HG03108 (cell line): ENCODE data around the gene TPST1.
"Not testable (repeated sequence)": the region's sequence is repeated elsewhere in the genome, so short reads cannot be mapped to it uniquely, and the experiment has no call there.

Experiments
- ATAC-seq: cut with Tn5 transposase; IDR thresholded peaks from one replicate; pipeline ENCODE4 v1.9.1; 2021; ENCODE audit warnings: moderate library complexity; ENCODE audit not compliant: unreplicated experiment

The TPST1 gene

GRCh38 chr7:66376264-66376945, 171.3 kb downstream of the TPST1 start:
- no peak for ATAC-seq

- ATAC-seq: no peak
Observed at GRCh38 chr7:66377045-66377444, 171.9 kb downstream of the TPST1 start.

DNA sequence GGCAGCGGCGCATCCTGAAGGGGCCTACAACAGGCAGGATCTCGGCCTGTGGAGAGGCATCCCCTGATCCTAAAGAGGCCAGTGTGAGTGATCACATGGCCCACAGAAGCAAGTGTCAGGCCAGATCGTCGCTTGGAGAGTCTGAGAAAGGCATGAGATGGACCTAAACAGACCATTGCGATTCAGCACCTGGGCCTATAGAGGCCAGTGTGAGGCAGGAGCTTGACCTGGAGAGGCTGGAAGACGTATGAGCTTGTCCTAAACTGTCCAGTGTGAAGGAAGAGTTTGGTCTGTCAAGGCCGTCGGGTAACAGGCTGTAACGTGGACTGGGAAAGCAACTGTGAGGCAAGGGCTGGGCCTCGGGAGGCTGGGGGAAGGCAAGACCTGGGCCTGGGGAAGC, 172.6 kb downstream of the TPST1 start:
- no peak for ATAC-seq

DNA sequence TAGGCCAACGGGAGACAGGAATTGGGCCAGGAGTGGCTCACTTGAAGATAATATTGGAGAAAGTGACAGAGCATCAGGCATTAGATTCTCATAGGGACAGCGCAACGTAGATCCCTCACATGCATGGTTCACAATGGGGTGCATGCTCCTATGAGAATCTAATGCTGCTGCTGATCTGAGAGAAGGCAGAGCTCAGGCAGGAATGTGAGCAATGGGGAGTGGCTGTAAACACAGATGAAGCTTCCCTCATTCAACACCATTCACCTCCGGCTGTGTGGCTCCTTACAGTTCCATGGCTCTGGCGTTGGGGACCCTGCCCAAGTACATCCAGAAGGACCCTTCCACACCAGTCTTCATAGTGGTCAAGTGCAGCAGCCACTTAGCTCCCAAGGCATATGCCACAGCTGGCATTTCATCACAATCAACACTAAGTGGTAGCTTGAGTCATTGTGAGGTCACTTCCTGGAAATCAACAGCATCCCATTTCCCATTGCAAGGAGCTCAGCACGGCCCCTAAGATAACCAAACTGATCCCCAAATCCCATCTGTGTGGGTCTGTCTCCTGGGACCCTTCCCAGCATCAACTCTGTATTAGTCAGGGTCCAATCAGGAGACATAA, 174.5 kb downstream of the TPST1 start:
- ATAC-seq: no peak

DNA sequence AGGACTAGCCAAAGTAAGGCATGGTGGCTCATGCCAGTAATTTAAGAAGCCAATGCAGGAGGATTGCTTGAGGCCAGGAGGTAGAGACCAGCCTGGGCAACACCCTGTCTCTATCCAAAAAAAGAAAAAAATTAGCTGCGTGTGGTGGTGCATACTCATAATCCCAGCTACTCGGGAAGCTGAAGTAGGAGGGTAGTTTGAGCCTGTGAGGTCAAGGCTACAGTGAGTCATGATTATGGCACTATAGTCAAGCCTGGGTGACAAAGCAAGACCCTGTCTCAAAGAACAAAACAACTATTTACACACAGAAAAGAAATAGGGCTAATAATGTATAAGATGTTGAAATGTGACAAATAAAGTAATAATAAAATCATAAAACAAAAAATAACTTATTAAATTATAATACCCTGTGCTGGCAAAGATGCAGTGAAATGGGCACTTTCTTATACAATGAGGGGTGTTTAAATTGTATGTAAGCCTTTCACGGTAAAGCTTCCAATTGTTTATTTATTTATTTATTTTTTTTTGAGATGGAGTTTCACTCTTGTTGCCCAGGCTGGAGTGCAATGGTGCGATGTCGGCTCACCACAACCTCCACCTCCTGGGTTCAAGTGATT, 175.2 kb downstream of the TPST1 start:
- no peak for ATAC-seq

GRCh38 chr7:66382182-66382923, 177.2 kb downstream of the TPST1 start:
- ATAC-seq: not testable (repeated sequence)

- not testable (repeated sequence) for ATAC-seq
Observed at GRCh38 chr7:66385191-66385905, 180.2 kb downstream of the TPST1 start.

DNA sequence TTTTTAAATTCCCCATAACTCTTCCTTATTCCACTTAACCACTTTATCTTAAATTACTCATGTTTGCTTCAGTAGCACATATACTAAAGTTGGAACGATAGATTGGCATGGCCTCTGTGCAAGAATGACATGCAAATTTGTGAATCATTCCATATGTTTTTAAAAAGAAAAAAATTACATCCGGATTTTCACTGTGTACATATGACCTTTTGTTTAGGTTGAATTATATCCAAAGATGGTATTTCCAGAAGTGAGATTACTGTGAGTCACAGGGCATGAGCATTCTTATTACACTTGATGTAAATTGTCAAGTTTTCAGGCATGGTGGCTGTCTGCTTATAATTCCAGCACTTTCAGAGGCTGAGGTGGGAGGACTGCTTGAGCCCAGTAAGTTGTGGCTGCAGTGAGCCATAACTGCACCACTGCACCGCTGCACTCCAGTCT, 190.0 kb downstream of the TPST1 start:
- not testable (repeated sequence) for ATAC-seq

DNA sequence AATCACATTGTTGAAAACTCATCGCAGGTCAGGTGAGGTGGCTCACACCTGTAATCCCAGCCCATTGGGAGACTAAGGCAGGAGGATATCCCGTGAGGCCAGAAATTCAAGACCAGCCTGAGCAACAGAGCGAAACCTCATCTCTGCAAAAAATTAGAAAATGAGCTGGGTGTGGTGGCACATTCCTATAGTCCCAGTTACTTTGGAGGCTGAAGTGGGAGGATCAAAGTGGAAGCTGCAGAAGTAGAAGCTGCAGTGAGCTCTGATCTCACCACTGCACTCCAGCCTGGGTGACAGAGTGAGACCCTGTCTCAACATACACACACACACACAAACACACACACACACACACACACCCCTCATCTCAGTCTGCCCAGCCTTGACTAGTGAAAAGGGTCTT, 190.9 kb downstream of the TPST1 start:
- not testable (repeated sequence) for ATAC-seq

- not testable (repeated sequence) for ATAC-seq
Observed at GRCh38 chr7:66398841-66399240, 193.7 kb downstream of the TPST1 start.

DNA sequence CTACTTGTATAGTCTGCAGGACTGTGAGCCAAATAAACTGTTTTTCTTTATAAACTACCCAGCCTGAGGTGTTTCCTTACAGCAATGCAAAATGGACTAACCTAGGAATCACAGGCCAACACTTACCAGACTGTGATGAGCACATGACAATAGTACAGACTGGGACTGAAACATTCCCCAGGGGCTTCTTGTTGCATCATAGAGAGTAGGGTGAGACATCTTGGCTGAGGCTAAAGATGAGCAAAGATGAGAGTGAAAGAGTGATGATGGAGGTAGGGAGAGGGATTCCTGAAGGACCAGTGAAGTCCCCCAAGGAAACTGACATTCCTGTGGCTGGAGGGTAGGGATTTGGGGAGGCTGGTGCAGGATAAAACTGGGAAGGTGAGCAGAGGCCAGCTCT, 194.4 kb downstream of the TPST1 start:
- ATAC-seq: no peak

GRCh38 chr7:66400400-66400799, 195.3 kb downstream of the TPST1 start:
- ATAC-seq: no peak

GRCh38 chr7:66401126-66401525, 196.0 kb downstream of the TPST1 start:
- not testable (repeated sequence) for ATAC-seq

DNA sequence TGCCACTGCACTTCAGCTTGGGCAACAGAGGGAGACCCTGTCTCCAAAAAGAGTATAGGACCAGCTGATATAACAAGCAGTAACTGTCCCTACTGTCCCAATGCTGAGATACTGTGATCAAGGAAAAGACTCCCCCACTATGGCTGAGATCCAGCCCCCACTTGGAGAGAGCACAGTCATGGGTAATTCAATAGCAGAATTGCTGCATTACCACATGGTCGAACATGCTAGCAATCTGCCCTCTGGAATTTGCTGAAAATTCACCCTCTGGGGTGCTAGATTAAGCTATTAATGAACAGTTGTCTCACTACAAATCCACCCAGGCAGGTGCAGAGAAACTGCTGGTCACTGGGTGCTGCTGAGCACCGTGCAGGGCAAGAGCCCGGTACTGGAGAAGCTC, 196.8 kb downstream of the TPST1 start:
- not testable (repeated sequence) for ATAC-seq

- ATAC-seq: no peak
Observed at GRCh38 chr7:66403564-66403963, 198.4 kb downstream of the TPST1 start.

DNA sequence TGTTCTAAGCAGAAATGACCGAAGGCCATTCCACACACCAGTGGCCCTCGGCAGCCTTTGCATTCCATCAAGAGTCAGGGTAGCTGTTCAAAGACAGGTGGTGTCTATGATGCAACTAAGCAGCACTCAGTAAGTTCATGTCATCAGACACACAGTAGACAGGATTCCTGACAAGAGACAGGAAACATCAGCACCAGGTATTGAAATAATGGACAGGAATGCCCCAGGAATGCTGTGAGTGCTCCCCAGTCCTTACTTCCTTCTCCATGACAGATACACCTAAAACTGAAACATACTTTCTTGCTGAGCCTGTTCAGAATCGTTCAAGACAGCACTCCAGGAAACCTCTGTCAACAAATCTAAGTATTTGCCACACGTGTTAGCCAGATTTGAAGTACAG, 204.4 kb downstream of the TPST1 start:
- ATAC-seq: no peak
